ENCODE data around the gene FLNB. TPM values are rescaled to one million over a fixed set of nuclear protein-coding genes. Genes with fewer than 3 reads are reported as not detected.

The FLNB gene
- total RNA-seq, 1 donor from 2014 or later, result 521 TPM

DNA sequence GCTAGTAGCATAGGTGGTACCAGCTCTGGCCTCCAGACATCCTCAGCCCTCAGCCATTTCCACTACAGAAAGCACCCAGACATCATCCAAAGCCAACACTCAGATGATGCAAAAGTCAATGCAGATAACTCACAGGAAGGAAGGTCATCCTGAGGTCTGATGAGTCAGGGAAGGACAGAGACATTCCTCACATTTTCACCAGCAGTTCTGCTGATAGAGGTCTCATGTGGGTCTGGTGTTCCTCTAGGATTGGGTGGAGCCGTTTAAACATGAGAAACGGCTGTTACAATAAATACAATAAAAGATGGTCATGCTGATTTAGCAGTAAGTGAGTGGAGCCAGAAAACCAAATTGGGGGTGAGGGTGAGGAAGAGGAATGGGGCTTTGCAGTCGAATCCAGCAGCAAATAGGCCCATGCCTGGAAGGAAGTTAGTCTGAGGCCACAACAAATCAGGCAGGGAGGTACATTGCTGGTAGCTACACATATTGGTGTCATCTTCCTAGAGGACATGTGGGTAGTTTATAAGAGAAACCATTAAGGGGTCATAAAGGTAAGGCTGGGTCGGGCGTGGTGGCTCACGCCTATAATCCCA, 33.3 kb upstream of the FLNB start:
- Histone ChIP-seq H3K79me2 (ENCODE audit: insufficient read depth, low read length) (no peaks in the 10 kb centered on the region), H2AFZ (ENCODE audit: low read depth, low read length) (peak overlapping the region; percentile 16), H3K9me3 (ENCODE audit: insufficient read depth, low read depth, low read length) (no peaks in the 10 kb centered on the region), H3K27me3 (ENCODE audit: insufficient read depth, low read length) (no peaks in the 10 kb centered on the region), H3K27ac (ENCODE audit: low read depth, low read length) (peak overlapping the region; percentile 79), H3K36me3 (ENCODE audit: insufficient read depth, low read length) (no peaks in the 10 kb centered on the region), H3K4me1 (ENCODE audit: insufficient read depth, low read length) (peaks cover 44% of the 10 kb centered on the region), H3K9ac (ENCODE audit: low read length) (peak overlapping the region; percentile 31), H4K20me1 (ENCODE audit: insufficient read depth, low read length) (no peaks in the 10 kb centered on the region), H3K4me2 (ENCODE audit: low read length) (peak overlapping the region; percentile 27), H3K4me3 (ENCODE audit: insufficient read depth, low read depth, low read length) (no peak overlapping the region)
- H3K36me3 Mint-ChIP-seq (ENCODE audit: low read depth, unreplicated experiment), result no peaks in the 10 kb centered on the region
- TF ChIP-seq, protein P1, sequence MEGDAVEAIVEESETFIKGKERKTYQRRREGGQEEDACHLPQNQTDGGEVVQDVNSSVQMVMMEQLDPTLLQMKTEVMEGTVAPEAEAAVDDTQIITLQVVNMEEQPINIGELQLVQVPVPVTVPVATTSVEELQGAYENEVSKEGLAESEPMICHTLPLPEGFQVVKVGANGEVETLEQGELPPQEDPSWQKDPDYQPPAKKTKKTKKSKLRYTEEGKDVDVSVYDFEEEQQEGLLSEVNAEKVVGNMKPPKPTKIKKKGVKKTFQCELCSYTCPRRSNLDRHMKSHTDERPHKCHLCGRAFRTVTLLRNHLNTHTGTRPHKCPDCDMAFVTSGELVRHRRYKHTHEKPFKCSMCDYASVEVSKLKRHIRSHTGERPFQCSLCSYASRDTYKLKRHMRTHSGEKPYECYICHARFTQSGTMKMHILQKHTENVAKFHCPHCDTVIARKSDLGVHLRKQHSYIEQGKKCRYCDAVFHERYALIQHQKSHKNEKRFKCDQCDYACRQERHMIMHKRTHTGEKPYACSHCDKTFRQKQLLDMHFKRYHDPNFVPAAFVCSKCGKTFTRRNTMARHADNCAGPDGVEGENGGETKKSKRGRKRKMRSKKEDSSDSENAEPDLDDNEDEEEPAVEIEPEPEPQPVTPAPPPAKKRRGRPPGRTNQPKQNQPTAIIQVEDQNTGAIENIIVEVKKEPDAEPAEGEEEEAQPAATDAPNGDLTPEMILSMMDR (IDR thresholded peaks at IDR 0.05; ENCODE audit: insufficient read depth, low read depth, low read length), result no peak
- no peak for TF ChIP-seq EZH2 (IDR thresholded peaks at IDR 0.05; ENCODE audit: insufficient read depth, low read length)
- no peaks in the 10 kb centered on the region for H3K27me3 Mint-ChIP-seq (ENCODE audit: low read depth, unreplicated experiment)
- peaks cover 35% of the 10 kb centered on the region for H3K4me1 Mint-ChIP-seq (ENCODE audit: low read depth, unreplicated experiment)
- H3K27ac Mint-ChIP-seq (ENCODE audit: unreplicated experiment), result peak overlapping the region; percentile 93
- H3K4me3 Mint-ChIP-seq (ENCODE audit: unreplicated experiment), result peak overlapping the region; percentile 55
- DNase-seq (ENCODE audit: low read depth) (peak; percentile 98), FAIRE-seq (peak; percentile 98)
- no peaks in the 10 kb centered on the region for H3K9me3 Mint-ChIP-seq (ENCODE audit: unreplicated experiment)

DNA sequence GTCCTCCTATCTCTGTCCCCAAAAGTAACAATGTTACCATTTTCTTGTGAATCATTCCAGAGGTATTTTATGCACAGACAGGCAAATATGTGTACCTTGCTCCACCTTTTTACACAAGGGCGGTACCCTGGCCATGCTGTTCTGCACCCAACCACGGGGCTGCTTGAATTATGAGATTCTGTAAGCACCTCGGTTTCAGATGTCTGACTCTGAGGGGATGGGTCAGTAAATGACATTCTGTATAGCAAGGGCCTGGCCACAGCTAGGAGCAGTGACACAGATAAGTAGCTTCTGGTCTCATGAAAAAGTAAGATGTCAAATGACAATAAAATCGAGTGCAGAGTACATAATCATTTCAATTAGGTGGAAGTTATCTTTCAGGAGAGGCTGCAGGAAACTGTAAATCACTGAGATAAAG, 30.4 kb upstream of the FLNB start:
- peak; percentile 9 for FAIRE-seq
- H3K4me3 Mint-ChIP-seq (ENCODE audit: unreplicated experiment), result no peak overlapping the region
- H3K4me2 ChIP-seq (ENCODE audit: low read length), result no peak overlapping the region

DNA sequence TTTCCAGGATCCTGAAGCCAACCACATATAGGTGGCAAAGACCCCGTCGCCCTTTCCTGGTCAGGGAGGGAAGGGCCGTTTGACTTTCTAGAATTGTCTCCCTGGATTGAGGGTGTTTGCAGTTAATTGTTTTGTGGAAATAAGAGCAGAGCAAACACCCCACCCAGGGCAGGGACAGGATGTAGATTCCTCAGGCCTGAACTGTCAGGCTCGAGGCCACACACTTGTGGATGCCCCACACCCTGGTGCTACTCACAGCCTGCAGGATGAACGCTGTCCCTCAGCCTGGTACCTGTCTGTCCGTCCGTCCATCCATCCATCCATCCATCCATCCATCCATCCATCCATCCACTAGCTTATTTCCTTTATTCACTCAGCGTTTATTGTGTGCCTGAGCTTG, 29.9 kb upstream of the FLNB start:
- Mint-ChIP-seq H3K4me3 (ENCODE audit: unreplicated experiment) (no peak overlapping the region), H3K36me3 (ENCODE audit: low read depth, unreplicated experiment) (no peaks in the 10 kb centered on the region), H3K9me3 (ENCODE audit: unreplicated experiment) (no peaks in the 10 kb centered on the region), H3K27ac (ENCODE audit: unreplicated experiment) (no peak overlapping the region), H3K4me1 (ENCODE audit: low read depth, unreplicated experiment) (peaks cover 24% of the 10 kb centered on the region), H3K27me3 (ENCODE audit: low read depth, unreplicated experiment) (no peaks in the 10 kb centered on the region)
- peak overlapping the region; percentile 31 for H3K4me2 ChIP-seq (ENCODE audit: low read length)
- no peaks in the 10 kb centered on the region for H4K20me1 ChIP-seq (ENCODE audit: insufficient read depth, low read length)
- no peak overlapping the region for H3K9ac ChIP-seq (ENCODE audit: low read length)
- no peak for DNase-seq (ENCODE audit: low read depth)
- no peaks in the 10 kb centered on the region for H3K36me3 ChIP-seq (ENCODE audit: insufficient read depth, low read length)
- no peaks in the 10 kb centered on the region for H3K27me3 ChIP-seq (ENCODE audit: insufficient read depth, low read length)
- peaks cover 38% of the 10 kb centered on the region for H3K4me1 ChIP-seq (ENCODE audit: insufficient read depth, low read length)
- H3K4me3 ChIP-seq (ENCODE audit: insufficient read depth, low read depth, low read length), result no peak overlapping the region
- H3K79me2 ChIP-seq (ENCODE audit: insufficient read depth, low read length), result no peaks in the 10 kb centered on the region
- TF ChIP-seq, protein P1 (IDR thresholded peaks at IDR 0.05; ENCODE audit: insufficient read depth, low read depth, low read length), result no peak
- TF ChIP-seq EZH2 (IDR thresholded peaks at IDR 0.05; ENCODE audit: insufficient read depth, low read length), result no peak
- peak overlapping the region; percentile 15 for H2AFZ ChIP-seq (ENCODE audit: low read depth, low read length)
- H3K27ac ChIP-seq (ENCODE audit: low read depth, low read length), result no peak overlapping the region
- no peak for FAIRE-seq
- H3K9me3 ChIP-seq (ENCODE audit: insufficient read depth, low read depth, low read length), result no peaks in the 10 kb centered on the region

More for the DNA sequence above, 30.4 kb upstream of the FLNB start:
- no peak for DNase-seq (ENCODE audit: low read depth)
- Histone ChIP-seq H4K20me1 (ENCODE audit: insufficient read depth, low read length) (no peaks in the 10 kb centered on the region), H3K36me3 (ENCODE audit: insufficient read depth, low read length) (no peaks in the 10 kb centered on the region), H3K4me1 (ENCODE audit: insufficient read depth, low read length) (peaks cover 40% of the 10 kb centered on the region), H3K9me3 (ENCODE audit: insufficient read depth, low read depth, low read length) (no peaks in the 10 kb centered on the region), H3K27me3 (ENCODE audit: insufficient read depth, low read length) (no peaks in the 10 kb centered on the region), H3K79me2 (ENCODE audit: insufficient read depth, low read length) (no peaks in the 10 kb centered on the region), H3K27ac (ENCODE audit: low read depth, low read length) (no peak overlapping the region), H2AFZ (ENCODE audit: low read depth, low read length) (no peak overlapping the region), H3K9ac (ENCODE audit: low read length) (no peak overlapping the region), H3K4me3 (ENCODE audit: insufficient read depth, low read depth, low read length) (no peak overlapping the region)
- Mint-ChIP-seq H3K27ac (ENCODE audit: unreplicated experiment) (no peak overlapping the region), H3K36me3 (ENCODE audit: low read depth, unreplicated experiment) (no peaks in the 10 kb centered on the region), H3K9me3 (ENCODE audit: unreplicated experiment) (no peaks in the 10 kb centered on the region), H3K27me3 (ENCODE audit: low read depth, unreplicated experiment) (no peaks in the 10 kb centered on the region), H3K4me1 (ENCODE audit: low read depth, unreplicated experiment) (peaks cover 28% of the 10 kb centered on the region)
- TF ChIP-seq, protein P1 (IDR thresholded peaks at IDR 0.05; ENCODE audit: insufficient read depth, low read depth, low read length), result no peak
- no peak for TF ChIP-seq EZH2 (IDR thresholded peaks at IDR 0.05; ENCODE audit: insufficient read depth, low read length)
